H1 (cell line): ENCODE measurements around the gene POGK. TPM values are rescaled to one million over a fixed set of nuclear protein-coding genes. Genes with fewer than 3 reads are reported as not detected.

Source experiments
- CTCF ChIA-PET: fragments of 300-600 bp; sonication (Branson Sonifier 250); formaldehyde crosslinking; loops from one replicate; lab custom pipeline; 2021; ENCODE audit not compliant: partially characterized antibody; lab: Charles Lee
- POLR2A ChIA-PET: fragments of 300-600 bp; sonication (Branson Sonifier 250); formaldehyde crosslinking; loops from one replicate; lab custom pipeline; 2021; ENCODE audit warnings: inconsistent platforms; ENCODE audit not compliant: partially characterized antibody; lab: Charles Lee
- DNase-seq, 2 experiments: peaks; one replicate each; pipeline versions ENCODE4 v3.0.0 to v3.0.0-alpha.2; 2010 to 2022; ENCODE audit warnings: low spot score in 2 of 2, low read depth in 1 of 2, mixed read lengths in 1 of 2
- FAIRE-seq: peaks from 2 replicates; lab custom pipeline; 2011; peaks lifted over from hg19 to GRCh38; lab: Jason Lieb, UNC
- H2AFZ ChIP-seq: 2 replicates; pipeline ENCODE4 v1.8.1; 2012; ENCODE audit warnings: low read length, inconsistent platforms
- H2AK5ac ChIP-seq: 2 replicates; pipeline ENCODE4 v1.6.1; 2013; ENCODE audit warnings: low read depth, low read length
- H2BK120ac ChIP-seq: replicated peaks from 2 replicates; pipeline ENCODE3; 2013; ENCODE audit warnings: low read depth, low read length, inconsistent platforms
- H2BK12ac ChIP-seq: 2 replicates; pipeline ENCODE4 v1.6.1; 2013; ENCODE audit warnings: low read depth, low read length
- H2BK15ac ChIP-seq: 2 replicates; pipeline ENCODE4 v1.6.1; 2013; ENCODE audit warnings: low read length
- H2BK20ac ChIP-seq: 2 replicates; pipeline ENCODE4 v1.6.1; 2013; ENCODE audit warnings: low read length
- H2BK5ac ChIP-seq: 2 replicates; pipeline ENCODE4 v1.6.1; 2013; ENCODE audit warnings: low read depth, low read length
- H3K14ac ChIP-seq: 2 replicates; pipeline ENCODE4 v1.6.1; 2013; ENCODE audit warnings: inconsistent platforms; ENCODE audit not compliant: insufficient read length
- H3K18ac ChIP-seq: 2 replicates; pipeline ENCODE4 v1.6.1; 2013; ENCODE audit warnings: low read length; ENCODE audit errors: extremely low read depth
- H3K23ac ChIP-seq: 2 replicates; pipeline ENCODE4 v1.6.1; 2013; ENCODE audit warnings: inconsistent platforms; ENCODE audit not compliant: insufficient read length
- H3K23me2 ChIP-seq: 2 replicates; pipeline ENCODE4 v1.6.1; 2013; ENCODE audit warnings: low read depth, low read length
- H3K27ac ChIP-seq: 2 replicates; pipeline ENCODE4 v1.6.1; 2011; ENCODE audit warnings: low read depth, low read length, inconsistent platforms
- H3K27me3 ChIP-seq, 4 experiments: replicated peaks in 1 of 4; 1 replicate in 1 of 4; 2 replicates in 3 of 4; pipeline versions ENCODE4 v1.6.1 to v1.8.1; 2011 to 2013; ENCODE audit warnings: low read length in 3 of 4, mild to moderate bottlenecking in 3 of 4, inconsistent platforms in 2 of 4, mixed read lengths in 2 of 4, moderate library complexity in 1 of 4; ENCODE audit not compliant: control insufficient read depth in 3 of 4, insufficient read depth in 3 of 4; ENCODE audit errors: extremely low read depth in 1 of 4
- H3K36me3 ChIP-seq, 4 experiments: 2 replicates each; pipeline versions ENCODE4 v1.6.1 to v1.8.1; 2011 to 2013; ENCODE audit warnings: mild to moderate bottlenecking in 4 of 4, low read length in 3 of 4, moderate library complexity in 2 of 4, control low read depth in 1 of 4, inconsistent platforms in 1 of 4; ENCODE audit not compliant: insufficient read depth in 4 of 4, control insufficient read depth in 2 of 4
- H3K4ac ChIP-seq: replicated peaks from 2 replicates; pipeline ENCODE3; 2013; ENCODE audit warnings: low read length, low read depth, mixed read lengths, inconsistent platforms; ENCODE audit not compliant: insufficient read length
- H3K4me1 ChIP-seq, 4 experiments: replicated peaks in 1 of 4; 1 replicate in 1 of 4; 2 replicates in 3 of 4; pipeline versions ENCODE4 v1.6.1 to v1.8.1; 2011 to 2013; ENCODE audit warnings: low read length in 3 of 4, inconsistent platforms in 2 of 4, mixed read lengths in 1 of 4; ENCODE audit not compliant: insufficient read depth in 4 of 4, control insufficient read depth in 3 of 4
- H3K4me2 ChIP-seq, 2 experiments: 2 replicates each; pipeline versions ENCODE4 v1.6.1 to v1.8.1; 2011 to 2013; ENCODE audit warnings: low read depth in 2 of 2, low read length in 2 of 2, control low read depth in 1 of 2, inconsistent platforms in 1 of 2, mild to moderate bottlenecking in 1 of 2; ENCODE audit not compliant: insufficient read depth in 1 of 2
- H3K4me3 ChIP-seq, 4 experiments: fragments of 200-600, 300-600 bp in 1 of 4; sonication (generic), shearing (Covaris generic), sonication (Bioruptor Twin) in 1 of 4; 2 replicates each; pipeline versions ENCODE4 v1.5.1 to v1.8.1; 2011 to 2016; ENCODE audit warnings: low read length in 4 of 4, low read depth in 3 of 4, control low read depth in 2 of 4, inconsistent platforms in 2 of 4, mild to moderate bottlenecking in 2 of 4, mixed read lengths in 1 of 4, moderate library complexity in 1 of 4; ENCODE audit not compliant: insufficient read depth in 2 of 4; ENCODE audit errors: extremely low read depth in 1 of 4
- H3K56ac ChIP-seq: replicated peaks from 2 replicates; pipeline ENCODE3; 2013; ENCODE audit warnings: low read depth, mild to moderate bottlenecking, mixed read lengths, low read length, inconsistent platforms; ENCODE audit not compliant: insufficient read length
- H3K79me1 ChIP-seq: 2 replicates; pipeline ENCODE4 v1.6.1; 2013; ENCODE audit warnings: low read depth, low read length, control low read depth
- H3K79me2 ChIP-seq, 2 experiments: 2 replicates each; pipeline versions ENCODE4 v1.6.1 to v1.8.1; 2012 to 2013; ENCODE audit warnings: low read length in 2 of 2, mild to moderate bottlenecking in 2 of 2, inconsistent platforms in 1 of 2; ENCODE audit not compliant: insufficient read depth in 2 of 2, control insufficient read depth in 1 of 2
- H3K9ac ChIP-seq, 4 experiments: replicated peaks in 1 of 4; 1 replicate in 1 of 4; 2 replicates in 3 of 4; pipeline versions ENCODE4 v1.6.1 to v1.8.1; 2011 to 2013; ENCODE audit warnings: low read depth in 3 of 4, low read length in 3 of 4, control low read depth in 2 of 4, mild to moderate bottlenecking in 2 of 4, moderate library complexity in 2 of 4, inconsistent platforms in 1 of 4; ENCODE audit errors: extremely low read depth in 1 of 4
- H3K9me3 ChIP-seq, 2 experiments: 2 replicates each; pipeline versions ENCODE4 v1.6.1 to v1.8.1; 2012 to 2013; ENCODE audit warnings: mild to moderate bottlenecking in 2 of 2, moderate library complexity in 2 of 2, control low read depth in 1 of 2, inconsistent platforms in 1 of 2, low read depth in 1 of 2, low read length in 1 of 2, mixed read lengths in 1 of 2; ENCODE audit not compliant: insufficient read depth in 2 of 2
- H4K20me1 ChIP-seq, 2 experiments: replicated peaks in 1 of 2; 2 replicates each; pipeline versions ENCODE3 to v1.8.1; 2011 to 2013; ENCODE audit warnings: inconsistent platforms in 2 of 2, low read length in 2 of 2, mild to moderate bottlenecking in 1 of 2; ENCODE audit not compliant: insufficient read depth in 2 of 2, control insufficient read depth in 1 of 2
- H4K5ac ChIP-seq: 2 replicates; pipeline ENCODE4 v1.6.1; 2013; ENCODE audit warnings: low read length, low read depth, mixed read lengths, inconsistent platforms; ENCODE audit not compliant: insufficient read length
- H4K8ac ChIP-seq: 2 replicates; pipeline ENCODE4 v1.8.0; 2013; ENCODE audit warnings: mild to moderate bottlenecking, moderate library complexity, low read length, inconsistent platforms; ENCODE audit not compliant: insufficient read depth; ENCODE audit errors: extremely low read depth
- H4K91ac ChIP-seq: replicated peaks from 2 replicates; pipeline ENCODE3; 2013; ENCODE audit warnings: low read length, mixed read lengths, inconsistent platforms; ENCODE audit not compliant: insufficient read length
- POLR2A ChIP-seq, 2 experiments: IDR thresholded peaks; 1 replicate in 1 of 2; 2 replicates in 1 of 2; pipeline ENCODE4 v1.6.1; 2011; ENCODE audit warnings: low read depth in 2 of 2, low read length in 2 of 2, mild to moderate bottlenecking in 2 of 2; ENCODE audit errors: control extremely low read depth in 1 of 2
- POLR2AphosphoS5 ChIP-seq: IDR thresholded peaks from 2 replicates; pipeline ENCODE4 v1.6.1; 2011; ENCODE audit warnings: low read depth, low read length
- RNF2 ChIP-seq: fragments of 200-900, 300-1000 bp; sonication (generic); IDR thresholded peaks from 2 replicates; pipeline ENCODE4 v1.7.1; 2016; ENCODE audit warnings: borderline replicate concordance, low read depth, mild to moderate bottlenecking, antibody characterized with exemption, low read length; ENCODE audit not compliant: poor library complexity, severe bottlenecking; ENCODE audit errors: missing control alignments
- WGBS, 2 experiments: shearing (Covaris generic) in 1 of 2; methylation state at CpG; one replicate each; pipeline versions ENCODE4 v1.1.6 to v1.1.7; 2013 to 2015; ENCODE audit warnings: low lambda C conversion rate in 2 of 2, mixed read lengths in 2 of 2, inconsistent platforms in 1 of 2, low coverage in 1 of 2, missing lambda C conversion rate in 1 of 2; ENCODE audit not compliant: insufficient replicate concordance in 2 of 2, insufficient coverage in 1 of 2, insufficient read length in 1 of 2; ENCODE audit errors: extremely low coverage in 1 of 2, missing lambda C conversion rate in 1 of 2; 5-methylcytosine and 5-hydroxymethylcytosine counted together
- polyA plus RNA-seq, 7 experiments: library from polyadenylated mRNA; depleted of rRNA in 3 of 7; stranded (reverse) in 5 of 7; unstranded in 2 of 7; fragments of >200 nt in 5 of 7; fragments of 200-250 nt in 2 of 7; gene quantifications; 1 replicate in 5 of 7; 2 replicates in 1 of 7; 4 replicates in 1 of 7; pipeline versions ENCODE4 v1.2.1 to v1.2.3, GENCODE V29; 2011 to 2013; ENCODE audit warnings: missing spikeins in 2 of 7, mixed read lengths in 2 of 7
- total RNA-seq: library from RNA; stranded (reverse); fragmentation: NEBNext Ultra II Directional; extraction: Animal tissue kit (Norgen Biotek cat#: 25700); gene quantifications from 2 replicates; pipeline ENCODE4 v1.2.1, GENCODE V29; 2021

Gene POGK
- total and polyA plus RNA-seq, 2 of the 8 experiments (the other 6 are each of a cell fraction or from before 2014, with no cell fraction given) = 16.9 to 40.3 TPM

GRCh38 chr1:166855558-166855957 lies 16.3 kb downstream of the POGK start:
- Histone ChIP-seq H3K36me3 (peaks cover 6 to 99% (median 42%) of the 10 kb centered on the region in 4 experiments; a peak in 7 of 8 replicates), H4K5ac (no peak overlapping the region), H3K9ac (no peak overlapping the region), H3K18ac (no peak overlapping the region), H2AFZ (no peak overlapping the region), H3K56ac (no peak overlapping the region), H2BK15ac (no peak overlapping the region), H3K27me3 (no peaks in the 10 kb centered on the region), H3K9me3 (no peaks in the 10 kb centered on the region), H2AK5ac (no peak overlapping the region), H3K4me3 (no peak overlapping the region), H4K91ac (no peak overlapping the region), H4K8ac (no peak overlapping the region), H2BK120ac (no peak overlapping the region), H2BK5ac (no peak overlapping the region), H3K79me2 (no peaks in the 10 kb centered on the region), H2BK20ac (no peak overlapping the region), H3K27ac (no peak overlapping the region), H3K4me1 (peaks cover 0 to 9% (median 7%) of the 10 kb centered on the region in 4 experiments; a peak in 5 of 7 replicates), H3K23ac (no peak overlapping the region), H4K20me1 (peaks cover 7 to 8% of the 10 kb centered on the region in 2 experiments), H3K4ac (no peak overlapping the region), H3K23me2 (no peaks in the 10 kb centered on the region), H2BK12ac (no peak overlapping the region), H3K14ac (no peak overlapping the region), H3K79me1 (peaks cover 4% of the 10 kb centered on the region; the same call in 1 of the 2 replicates), H3K4me2 (no peak overlapping the region)
- TF ChIP-seq RNF2 (no peak), POLR2AphosphoS5 (peak; percentile 60), POLR2A (IDR thresholded peaks at IDR 0.05; ENCODE audit: control extremely low read depth in 1 of 2, low read depth in 2 of 2, low read length in 2 of 2) (peak in 1 of 2 experiments; percentile 37; a peak in 2 of 3 replicates)
- WGBS, 2 experiments = 90% methylated on average over 3 of the region's 3 CpGs; no CpG with 5 or more reads in 1 of the 2 experiments
- POLR2A ChIA-PET = interaction anchor here (0.7 to 10.4 kb wide), 4 partner anchors 12 to 330 kb away, joined by 3 to 147 read pairs (median 4); partner anchors contain the start of gene POGK
- DNase-seq (no peak), FAIRE-seq (no peak)
- CTCF ChIA-PET = interaction anchor here (0.7 to 1.4 kb wide), 2 partner anchors 16 to 206 kb away, joined by 3 to 5 read pairs; no protein-coding TSS in a partner anchor
